GM18498 (cell line): Measurements from ENCODE around the gene STXBP5L.
"Not testable (repeated sequence)": the region's sequence is repeated elsewhere in the genome, so short reads cannot be mapped to it uniquely, and the experiment has no call there.

Experiments
- ATAC-seq: cut with Tn5 transposase; IDR thresholded peaks from one replicate; pipeline ENCODE4 v1.9.1; 2021; ENCODE audit warnings: mild to moderate bottlenecking, moderate library complexity; ENCODE audit not compliant: unreplicated experiment

The STXBP5L gene

DNA sequence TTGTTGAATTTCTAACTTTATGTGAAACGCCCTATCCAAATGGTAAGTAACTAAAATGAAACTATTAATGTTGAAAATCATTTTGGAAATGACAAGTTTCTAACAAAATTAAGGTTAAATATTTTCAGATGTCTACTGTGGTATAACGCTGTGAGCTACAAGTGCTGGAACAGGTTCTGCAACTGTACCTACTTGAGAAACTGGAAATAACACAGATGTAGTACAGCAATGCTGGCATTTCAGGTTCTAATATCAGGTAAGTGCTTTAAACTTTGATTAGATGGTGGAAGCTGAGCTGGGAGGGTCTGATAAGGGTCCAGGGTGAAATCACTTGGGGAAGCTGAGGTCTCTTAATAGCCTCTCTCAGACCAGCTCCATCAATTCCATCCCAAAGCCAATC, 315.1 kb downstream of the STXBP5L start:
- no peak for ATAC-seq

DNA sequence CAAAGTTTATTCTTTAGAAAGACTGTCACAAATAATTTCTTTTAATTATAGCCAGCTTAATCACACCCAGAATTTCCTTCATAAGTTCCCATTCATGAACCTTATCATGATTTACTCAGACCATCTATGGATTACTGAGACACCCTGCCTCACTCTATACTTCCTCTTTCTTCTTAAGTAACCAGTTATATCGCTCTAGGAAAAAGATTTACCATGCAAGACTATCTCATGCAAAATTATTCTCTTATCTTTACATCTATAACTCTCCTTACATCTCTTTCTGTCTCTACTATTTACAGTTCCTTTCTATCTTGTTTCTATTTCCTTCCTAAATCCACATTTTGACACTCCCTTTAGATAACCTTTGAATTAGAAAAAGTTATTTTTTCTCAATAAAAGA, 321.0 kb downstream of the STXBP5L start:
- ATAC-seq = no peak

- not testable (repeated sequence) for ATAC-seq
These were observed 322.2 kb downstream of the STXBP5L start for GRCh38 chr3:121230194-121230593.

GRCh38 chr3:121231872-121232271, 323.9 kb downstream of the STXBP5L start:
- no peak for ATAC-seq

DNA sequence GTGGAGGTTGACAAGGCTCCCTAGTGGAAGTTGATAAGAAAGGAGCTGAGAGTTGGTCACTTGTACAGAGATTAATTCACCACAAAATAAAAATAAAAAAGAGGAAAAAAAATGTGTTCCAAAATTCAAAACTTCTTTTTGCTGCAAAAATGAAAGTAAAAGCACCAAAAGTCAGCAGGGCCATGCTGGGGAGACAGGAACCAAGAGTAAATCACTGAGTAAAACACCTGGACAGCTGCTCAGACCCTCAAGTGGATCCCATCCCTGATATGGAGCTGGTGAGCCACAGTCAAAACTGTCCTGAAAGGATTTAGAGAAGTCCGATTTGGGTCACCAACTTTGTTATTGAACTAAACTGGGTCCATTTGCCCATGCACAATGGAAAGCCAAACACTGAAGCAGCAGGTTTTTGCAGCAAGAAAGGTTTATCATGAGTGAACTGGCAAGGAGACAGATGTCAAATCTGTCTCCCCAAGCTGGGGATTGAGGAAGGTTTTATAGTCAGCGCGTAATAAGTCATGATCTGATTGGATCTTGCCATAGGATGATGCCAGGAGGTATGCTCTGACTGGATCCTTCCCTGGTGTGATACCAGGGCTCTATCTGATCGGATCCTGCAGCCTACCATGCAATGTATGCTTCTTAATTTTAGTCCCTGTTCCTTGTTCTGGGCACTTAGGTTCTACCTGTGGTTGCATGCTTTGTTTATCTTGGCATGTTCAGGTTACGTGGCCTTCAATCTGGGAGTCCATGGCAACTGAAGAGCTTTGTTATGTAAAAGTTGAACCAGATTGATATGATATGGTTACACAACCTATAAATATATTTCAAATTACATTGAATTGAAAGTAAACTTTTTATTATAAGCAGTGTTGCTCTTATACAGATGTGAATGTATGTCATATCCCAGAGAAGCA, 324.6 kb downstream of the STXBP5L start:
- ATAC-seq = no peak

DNA sequence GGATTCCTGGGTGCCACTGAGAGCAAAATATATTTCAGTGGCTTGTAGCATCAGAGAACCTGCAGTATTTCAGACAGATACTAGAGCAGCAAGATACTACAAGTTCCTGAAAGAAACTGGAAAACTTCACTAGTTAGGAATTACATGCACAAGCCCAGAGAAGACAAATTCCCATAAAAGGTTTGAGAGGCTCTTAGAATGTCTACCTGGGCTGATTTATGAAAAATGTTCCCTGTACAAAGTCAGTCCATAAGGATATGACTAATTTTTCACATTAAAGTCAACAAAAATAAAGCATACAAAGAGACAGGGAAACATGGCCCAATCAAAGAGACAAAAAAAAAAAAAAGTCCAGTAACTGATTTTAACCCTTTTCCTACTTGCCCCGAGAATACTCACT, 335.2 kb downstream of the STXBP5L start:
- ATAC-seq = no peak

DNA sequence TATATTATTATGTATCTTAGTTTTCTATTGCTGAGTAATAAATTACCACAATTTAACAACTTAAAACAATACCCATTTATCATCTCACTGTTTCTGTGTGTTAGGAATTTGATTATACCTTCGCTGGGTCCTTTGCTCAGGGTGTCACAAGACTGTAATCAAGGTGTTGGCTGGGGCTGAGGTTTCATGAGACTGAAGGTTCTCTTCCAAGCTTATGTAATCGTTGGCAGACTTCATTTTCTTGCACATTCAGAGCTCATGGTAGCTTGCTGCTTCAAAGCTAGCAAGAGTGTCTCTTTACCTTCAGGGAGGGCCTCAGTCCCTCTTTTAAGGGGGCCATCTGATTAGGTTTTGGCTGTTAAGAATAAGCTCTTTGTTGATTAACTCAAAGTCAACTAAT, 344.7 kb downstream of the STXBP5L start:
- no peak for ATAC-seq

DNA sequence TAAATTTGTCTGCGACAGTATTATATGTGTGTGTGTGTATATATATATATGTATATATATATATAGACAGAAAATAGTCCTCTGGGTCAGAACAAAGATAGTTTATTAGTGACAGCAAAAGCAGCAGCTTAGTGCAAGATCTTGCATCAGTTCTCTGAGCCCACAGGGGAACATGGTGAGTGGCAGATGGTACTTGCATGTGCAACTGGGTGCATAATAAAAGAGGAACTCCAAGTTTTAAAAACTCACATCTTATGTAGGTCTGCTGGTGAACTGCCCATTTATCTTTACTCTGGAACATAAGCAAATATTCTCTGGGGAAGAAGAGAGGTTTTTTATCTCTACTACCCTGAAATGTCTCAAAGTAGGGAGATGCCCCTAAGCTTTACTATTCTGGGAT, 361.4 kb downstream of the STXBP5L start:
- no peak for ATAC-seq

- no peak for ATAC-seq
These were observed 366.4 kb downstream of the STXBP5L start for GRCh38 chr3:121274411-121274810.

GRCh38 chr3:121295452-121295851, 387.4 kb downstream of the STXBP5L start:
- no peak for ATAC-seq

DNA sequence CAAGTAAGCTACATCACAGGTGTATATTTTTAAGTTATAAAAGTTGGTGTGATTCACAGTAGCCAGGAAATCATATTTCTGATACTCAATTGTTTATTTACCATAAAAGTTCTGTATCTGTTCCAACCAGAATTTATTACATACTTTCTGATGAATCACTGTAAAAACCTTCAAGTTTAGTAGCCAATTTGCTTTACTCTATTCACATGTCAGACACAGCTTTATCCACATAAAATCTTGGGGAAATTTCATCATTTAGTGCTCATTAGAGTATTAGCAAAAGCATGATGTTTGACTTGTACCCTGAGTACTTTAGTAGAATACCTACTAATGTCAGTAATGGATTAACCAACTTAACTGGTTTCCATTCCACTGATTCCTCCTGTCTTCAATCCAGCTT, 388.0 kb downstream of the STXBP5L start:
- no peak for ATAC-seq

GRCh38 chr3:121324320-121324719, 416.3 kb downstream of the STXBP5L start:
- no peak for ATAC-seq

DNA sequence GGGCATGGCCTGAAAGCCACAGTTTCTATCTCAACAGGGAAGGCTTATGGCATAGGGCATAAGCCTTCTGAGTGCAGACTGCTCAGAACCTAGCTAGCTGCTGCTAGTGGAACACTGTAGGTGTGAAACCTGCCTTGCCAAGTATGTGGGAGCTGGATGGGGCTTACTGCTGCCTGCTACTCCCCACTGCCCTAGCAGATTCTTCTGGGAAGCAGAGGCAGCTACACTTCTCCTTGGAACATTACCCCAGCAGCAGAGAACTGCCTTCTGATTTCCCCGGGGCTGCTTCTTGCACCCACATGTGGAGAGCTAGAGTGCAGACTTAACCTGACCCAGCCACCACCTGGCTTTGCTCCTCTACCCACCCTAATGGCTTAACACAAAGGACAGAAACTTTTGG, 422.1 kb downstream of the STXBP5L start:
- no peak for ATAC-seq

- ATAC-seq = no peak
These were observed 422.6 kb downstream of the STXBP5L start for GRCh38 chr3:121330634-121331033.

DNA sequence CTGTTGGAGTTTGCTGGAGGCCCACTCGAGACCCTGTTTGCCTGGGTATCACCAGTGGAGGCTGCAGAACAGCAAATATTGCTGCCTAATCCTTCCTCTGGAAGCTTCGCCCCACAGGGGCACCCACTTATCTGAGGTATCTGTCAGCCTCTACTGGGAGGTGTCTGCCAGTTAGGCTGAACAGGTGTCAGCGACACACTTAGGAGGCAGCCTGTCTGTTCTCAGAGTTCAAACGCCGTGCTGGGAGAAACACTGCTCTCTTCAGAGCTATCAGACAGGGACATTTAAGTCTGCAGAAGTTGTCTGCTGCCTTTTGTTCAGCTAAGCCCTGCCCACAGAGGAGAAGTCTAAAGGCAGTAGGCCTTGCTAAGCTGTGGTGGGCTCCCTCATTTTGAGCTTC, 448.0 kb downstream of the STXBP5L start:
- ATAC-seq = not testable (repeated sequence)

- ATAC-seq = peak; percentile 76
These were observed 454.2 kb downstream of the STXBP5L start for GRCh38 chr3:121362035-121362734.

DNA sequence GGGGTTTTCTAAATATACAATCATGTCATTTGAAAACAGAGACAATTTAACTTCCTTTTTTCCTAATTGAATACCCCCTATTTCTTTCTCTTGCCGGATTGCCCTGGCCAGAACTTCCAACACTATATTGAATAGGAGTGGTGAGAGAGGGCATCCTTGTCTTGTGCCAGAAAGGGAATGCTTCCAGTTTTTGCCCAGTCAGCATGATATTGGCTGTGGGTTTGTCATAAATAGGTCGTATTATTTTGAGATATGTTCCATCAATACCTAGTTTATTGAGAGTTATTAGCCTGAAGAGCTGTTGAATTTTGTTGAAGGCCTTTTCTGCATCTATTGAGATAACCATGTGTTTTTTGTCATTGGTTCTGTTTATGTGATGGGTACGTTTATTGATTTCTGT, 480.3 kb downstream of the STXBP5L start:
- not testable (repeated sequence) for ATAC-seq

GRCh38 chr3:121395967-121396366, 488.0 kb downstream of the STXBP5L start:
- ATAC-seq = not testable (repeated sequence)

DNA sequence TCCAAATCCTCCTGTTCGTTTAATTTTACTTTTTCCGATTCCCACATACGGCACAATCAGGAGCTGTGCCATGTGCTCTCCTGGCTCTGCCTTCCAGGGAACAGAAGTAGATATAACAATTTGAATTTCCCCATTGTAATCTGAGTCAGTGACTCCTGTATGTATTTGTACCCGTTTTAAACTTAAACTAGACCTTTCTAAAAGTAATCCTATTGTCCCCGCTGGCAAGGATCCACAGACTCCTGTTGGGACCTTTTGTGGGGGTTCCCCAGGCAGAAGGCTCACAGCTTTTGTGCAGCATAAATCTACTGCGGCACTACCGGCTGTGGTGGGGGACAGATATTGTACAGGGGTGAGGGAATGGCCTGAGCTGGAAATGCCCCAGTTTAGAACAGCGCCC, 490.0 kb downstream of the STXBP5L start:
- ATAC-seq = not testable (repeated sequence)

- ATAC-seq = no peak
These were observed 491.8 kb downstream of the STXBP5L start for GRCh38 chr3:121399820-121400219.

- no peak for ATAC-seq
These were observed 497.6 kb downstream of the STXBP5L start for GRCh38 chr3:121405631-121406030.

DNA sequence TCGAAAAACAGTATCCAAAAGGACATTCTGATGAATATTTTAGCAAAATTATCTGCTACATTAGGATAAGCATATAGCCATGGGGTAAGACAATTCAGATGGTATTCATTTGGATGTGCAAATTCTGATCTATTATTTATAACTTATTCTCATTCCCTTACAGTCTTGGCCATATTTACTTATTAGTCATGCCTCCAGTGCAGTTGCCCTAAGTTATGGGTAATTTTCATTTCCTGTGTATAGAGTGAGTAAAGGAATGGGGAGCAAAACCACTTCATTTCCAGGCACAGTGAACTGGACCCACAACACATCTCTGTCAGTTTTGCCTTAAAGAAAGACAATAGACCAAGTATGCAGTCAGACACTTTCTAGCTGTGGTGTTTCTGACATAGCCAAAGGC, 503.5 kb downstream of the STXBP5L start:
- ATAC-seq = no peak
